Stimulated activated CD4-positive, alpha-beta T cell treated with anti-CD3 and anti-CD28 coated beads, Interleukin-4, amount 100 ng/mL, for 4 hours (primary cell): Measurements from ENCODE around the gene ZNF710.
"Not testable (repeated sequence)": the region's sequence is repeated elsewhere in the genome, so short reads cannot be mapped to it uniquely, and the experiment has no call there.

ENCODE experiments used
- DNase-seq, 2 experiments: peaks; one replicate each; pipeline ENCODE4 v3.0.0-alpha.2; 2020

The ZNF710 gene, protein sequence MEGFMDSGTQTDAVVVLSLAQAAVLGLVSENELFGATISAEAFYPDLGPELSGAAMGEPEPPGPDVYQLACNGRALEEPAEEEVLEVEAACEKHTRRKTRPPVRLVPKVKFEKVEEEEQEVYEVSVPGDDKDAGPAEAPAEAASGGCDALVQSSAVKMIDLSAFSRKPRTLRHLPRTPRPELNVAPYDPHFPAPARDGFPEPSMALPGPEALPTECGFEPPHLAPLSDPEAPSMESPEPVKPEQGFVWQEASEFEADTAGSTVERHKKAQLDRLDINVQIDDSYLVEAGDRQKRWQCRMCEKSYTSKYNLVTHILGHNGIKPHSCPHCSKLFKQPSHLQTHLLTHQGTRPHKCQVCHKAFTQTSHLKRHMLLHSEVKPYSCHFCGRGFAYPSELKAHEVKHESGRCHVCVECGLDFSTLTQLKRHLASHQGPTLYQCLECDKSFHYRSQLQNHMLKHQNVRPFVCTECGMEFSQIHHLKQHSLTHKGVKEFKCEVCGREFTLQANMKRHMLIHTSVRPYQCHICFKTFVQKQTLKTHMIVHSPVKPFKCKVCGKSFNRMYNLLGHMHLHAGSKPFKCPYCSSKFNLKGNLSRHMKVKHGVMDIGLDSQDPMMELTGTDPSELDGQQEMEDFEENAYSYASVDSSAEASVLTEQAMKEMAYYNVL

DNA sequence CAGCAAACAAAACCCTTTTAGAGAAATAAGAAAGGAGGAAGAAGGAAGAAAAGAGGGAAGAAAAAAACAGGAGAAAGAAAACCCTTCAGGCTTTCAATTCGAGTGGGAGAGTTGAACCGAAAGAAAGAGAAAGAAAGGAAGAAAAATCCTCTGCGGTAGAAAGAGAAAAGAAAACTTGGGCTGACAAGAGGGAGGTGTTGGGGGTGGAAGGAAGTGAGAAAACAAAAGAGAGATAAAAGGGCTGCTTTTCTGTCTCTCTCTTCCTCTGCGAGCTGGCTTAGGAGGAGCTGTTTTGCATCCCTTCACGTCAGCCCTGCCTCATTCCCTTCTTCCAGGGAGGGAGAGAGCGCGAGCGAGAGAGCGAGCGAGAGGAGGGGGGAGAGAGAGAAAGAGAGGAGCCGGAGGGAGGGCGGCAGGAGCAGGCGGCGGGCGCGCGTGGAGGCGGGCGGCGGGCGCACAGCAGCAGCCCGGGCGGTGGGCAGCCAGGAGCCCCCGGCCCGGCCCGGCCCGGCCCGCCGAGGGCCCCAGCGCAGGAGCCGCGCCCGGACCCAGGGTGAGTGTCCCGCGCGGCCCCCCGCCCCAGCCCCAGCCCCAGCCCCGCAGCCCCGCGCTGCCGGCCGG is at the start of gene ZNF710:
TSS of gene ZNF710 (plus strand) at position 263 of the 621 bp plus-strand sequence. CDS start 65,814 bp downstream, outside the sequence.
- peak; percentile 19 to 20 for DNase-seq

DNA sequence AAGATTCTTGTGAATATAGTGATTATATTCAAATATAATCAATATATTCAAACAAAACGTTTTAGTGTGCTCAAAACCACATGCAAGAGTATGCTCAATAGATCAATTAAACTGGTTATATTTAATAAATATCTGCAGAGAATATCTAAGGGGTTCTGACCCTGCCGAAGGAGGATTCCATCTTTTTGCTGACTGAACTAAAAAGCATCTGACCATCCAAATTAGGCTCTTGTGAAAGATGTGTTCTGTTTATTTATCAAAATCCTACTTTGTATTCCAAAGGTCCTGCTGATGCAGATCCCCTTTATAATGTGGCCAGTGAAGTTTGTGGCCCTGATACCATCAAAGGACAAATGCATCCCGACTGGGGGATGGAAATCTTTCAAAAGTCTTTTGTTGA is 46.6 kb upstream of the ZNF710 start:
- DNase-seq: no peak

DNA sequence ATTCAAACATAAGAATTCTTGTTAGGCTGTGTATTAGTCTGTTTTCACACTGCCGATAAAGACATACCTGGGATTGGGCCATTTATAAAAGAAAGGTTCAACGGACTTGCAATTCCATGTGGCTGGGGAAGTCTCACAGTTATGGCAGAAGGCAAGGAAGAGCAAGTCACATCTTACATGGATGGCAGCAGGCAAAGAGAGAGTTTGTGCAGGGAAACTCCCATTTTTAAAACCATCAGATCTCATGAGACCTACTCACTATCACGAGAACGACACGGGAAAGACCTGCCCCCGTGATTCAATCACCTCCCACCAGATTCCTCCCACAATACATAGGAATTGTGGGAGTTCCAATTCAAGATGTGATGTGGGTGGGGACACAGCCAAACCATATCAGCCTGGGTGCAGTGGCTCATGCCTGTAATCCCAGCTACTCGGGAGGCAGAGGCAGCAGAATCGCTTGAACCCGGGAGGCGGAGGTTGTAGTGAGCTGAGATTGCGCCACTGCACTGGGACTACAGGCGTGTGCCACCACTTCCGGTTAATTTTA is 45.6 kb upstream of the ZNF710 start:
- not testable (repeated sequence) for DNase-seq

DNA sequence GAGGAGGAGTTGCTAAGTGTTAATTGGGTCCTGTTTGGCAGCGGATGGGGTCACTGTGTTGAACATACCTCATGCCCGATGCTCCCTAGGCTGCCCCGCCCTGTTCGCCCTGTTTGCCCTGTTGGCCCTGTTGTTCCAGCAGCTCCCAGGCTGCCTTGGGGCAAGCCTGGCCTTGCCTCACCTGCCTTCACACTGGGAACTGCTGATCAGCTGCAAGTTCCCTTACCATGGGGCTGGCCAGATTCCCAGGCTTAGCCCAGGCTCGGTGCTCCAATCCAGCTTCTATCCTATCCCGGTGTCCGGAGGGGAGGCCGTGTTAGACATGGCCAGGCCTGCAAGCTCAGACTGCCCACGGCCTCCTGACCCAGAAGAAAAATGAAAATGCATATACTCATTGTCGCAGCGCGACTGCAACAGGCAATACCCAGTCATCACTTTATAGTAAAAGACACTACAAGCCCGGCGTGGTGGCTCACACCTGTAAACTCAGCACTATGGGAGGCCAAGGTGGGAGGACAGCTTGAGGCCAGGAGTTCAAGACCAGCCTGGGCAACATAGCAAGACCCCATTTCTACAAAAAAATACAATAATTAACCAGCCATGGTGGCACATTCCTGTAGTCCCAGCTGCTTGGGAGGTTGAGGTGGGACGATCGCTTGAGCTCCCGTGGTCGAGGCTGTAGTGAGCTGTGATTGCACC is 42.9 kb upstream of the ZNF710 start:
- DNase-seq: no peak

DNA sequence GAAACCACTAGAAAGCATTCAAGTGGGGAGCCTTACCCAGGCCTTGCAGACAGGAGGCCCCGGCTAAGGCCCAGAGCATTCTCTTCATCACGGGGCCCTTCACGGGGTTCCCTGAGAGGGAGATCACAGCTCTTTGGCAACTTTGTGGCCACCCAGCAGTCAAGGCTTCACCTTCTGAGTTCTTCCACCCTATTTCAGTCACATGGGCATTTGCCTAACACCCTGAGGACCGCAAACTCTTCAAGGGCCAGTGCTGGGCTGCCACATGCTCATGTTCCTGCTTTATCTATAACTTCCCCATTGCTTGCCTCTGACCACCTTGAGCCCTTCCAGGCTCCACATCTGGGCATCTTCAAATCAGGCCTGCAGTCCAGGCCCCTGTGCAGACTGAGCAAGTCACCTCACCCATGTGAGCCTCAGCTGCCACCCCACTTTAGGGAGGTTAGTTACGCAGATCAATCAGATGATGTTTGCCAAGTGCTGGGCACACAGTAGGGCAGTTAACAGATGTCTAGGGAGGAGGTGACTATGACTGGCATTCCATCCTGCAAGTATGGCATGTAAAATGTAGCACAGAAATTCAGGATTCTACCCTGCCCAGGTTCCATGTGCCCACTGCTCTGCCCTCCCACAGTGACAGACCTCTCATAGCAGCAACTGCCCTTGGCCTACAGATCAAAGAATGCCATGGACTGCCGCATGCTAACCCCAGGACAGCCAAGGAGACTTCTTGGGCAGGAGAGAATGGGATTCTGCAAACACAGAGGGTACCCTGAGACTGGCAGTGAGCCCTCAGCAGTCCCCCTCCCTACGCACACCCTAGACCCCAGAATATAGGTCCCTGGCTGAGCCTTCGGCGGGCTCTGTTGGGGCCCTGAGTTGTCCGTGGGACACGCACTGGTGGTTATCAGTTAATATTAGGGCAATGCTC is 37.6 kb upstream of the ZNF710 start:
- DNase-seq: no peak

DNA sequence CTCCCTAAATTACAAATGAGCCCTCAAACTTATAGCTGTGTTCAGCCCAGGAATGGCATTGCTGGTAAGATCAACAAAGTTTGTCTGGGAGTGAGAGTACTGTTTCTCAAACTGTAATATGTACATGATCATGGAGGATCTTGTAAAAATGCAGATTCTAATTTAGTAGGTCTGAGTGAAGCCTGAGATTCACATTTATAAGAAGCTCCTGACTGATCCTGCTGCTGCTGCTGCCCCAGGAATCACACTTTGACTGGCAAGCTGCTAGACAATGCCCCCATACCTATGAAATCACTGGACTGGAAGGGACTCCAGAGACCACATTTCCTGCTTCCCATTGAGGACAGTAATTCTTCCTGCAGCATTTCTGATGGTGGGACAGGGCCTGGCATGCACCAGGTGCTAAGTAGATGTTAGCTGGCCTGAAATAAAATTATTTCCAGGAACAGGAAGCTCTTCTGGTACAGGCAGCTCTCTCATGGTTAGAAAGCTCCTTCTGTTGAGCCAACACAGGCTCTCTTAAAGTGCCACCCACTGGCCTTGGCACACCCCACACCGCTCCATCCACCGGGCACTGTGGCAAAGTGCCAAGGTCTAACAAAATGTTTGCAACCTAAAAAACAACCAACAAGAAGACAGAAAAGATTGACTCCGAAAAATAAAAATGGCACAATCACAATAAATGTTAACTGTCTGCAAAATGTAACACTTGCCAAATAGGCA is 36.7 kb upstream of the ZNF710 start:
- no peak for DNase-seq

DNA sequence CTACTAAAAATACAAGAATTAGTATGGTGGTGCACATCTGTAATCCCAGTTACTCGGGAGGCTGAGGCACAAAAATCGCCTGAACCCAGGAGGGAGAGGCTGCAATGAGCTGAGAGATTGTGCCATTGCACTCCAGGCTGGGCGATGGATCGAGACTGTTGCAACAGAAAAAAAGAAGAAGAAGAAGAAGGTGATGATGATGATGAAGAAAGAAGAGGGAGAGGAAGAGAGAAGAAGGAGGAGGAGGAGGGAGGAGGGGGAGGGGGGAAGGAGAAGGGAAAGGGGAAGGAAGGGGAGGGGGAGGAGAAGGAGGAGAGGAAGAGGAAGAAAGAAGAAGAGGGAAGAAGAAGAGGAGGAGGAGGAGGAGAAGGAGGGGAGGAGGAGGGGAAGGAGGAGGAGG is 33.2 kb upstream of the ZNF710 start:
- DNase-seq: no peak

DNA sequence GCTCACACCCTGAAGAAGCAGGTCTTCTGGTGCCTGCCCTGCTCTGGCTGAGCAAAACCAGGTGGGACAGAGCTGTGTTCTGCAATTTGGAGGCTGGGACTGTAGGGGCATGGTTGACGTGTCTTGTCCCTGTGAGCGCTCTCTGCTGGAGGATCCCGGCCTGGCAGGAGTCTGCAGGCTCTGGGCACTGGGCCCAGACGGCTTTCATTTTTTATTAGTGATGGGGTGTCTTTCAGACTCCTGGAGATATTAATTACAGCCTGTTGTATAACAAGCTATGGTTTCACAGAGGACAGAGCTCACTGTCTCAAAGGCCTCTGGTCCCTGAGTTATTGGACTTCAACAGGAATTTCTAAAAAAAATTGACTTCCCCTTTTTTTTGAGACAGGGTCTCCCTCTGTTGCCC is 29.5 kb upstream of the ZNF710 start:
- peak; percentile 23 to 27 for DNase-seq

DNA sequence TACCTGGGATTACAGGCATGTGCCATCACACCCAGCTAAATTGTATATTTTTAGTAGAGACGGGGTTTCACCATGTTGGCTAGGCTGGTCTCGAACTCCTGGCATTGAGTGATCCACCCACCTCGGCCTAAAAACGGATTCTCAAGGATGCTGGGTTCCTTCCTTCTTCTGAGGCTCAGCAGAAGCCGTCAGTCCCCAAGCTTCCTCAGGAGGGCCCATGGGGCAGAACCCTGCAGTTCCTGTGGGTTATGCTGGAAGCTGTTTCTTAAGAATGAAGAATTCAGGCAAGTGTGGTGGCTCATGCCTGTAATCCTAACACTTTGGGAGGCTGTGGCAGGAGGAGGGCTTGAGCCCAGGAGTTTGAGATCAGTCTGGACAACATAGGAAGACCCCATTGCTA is 29.0 kb upstream of the ZNF710 start:
- no peak for DNase-seq

DNA sequence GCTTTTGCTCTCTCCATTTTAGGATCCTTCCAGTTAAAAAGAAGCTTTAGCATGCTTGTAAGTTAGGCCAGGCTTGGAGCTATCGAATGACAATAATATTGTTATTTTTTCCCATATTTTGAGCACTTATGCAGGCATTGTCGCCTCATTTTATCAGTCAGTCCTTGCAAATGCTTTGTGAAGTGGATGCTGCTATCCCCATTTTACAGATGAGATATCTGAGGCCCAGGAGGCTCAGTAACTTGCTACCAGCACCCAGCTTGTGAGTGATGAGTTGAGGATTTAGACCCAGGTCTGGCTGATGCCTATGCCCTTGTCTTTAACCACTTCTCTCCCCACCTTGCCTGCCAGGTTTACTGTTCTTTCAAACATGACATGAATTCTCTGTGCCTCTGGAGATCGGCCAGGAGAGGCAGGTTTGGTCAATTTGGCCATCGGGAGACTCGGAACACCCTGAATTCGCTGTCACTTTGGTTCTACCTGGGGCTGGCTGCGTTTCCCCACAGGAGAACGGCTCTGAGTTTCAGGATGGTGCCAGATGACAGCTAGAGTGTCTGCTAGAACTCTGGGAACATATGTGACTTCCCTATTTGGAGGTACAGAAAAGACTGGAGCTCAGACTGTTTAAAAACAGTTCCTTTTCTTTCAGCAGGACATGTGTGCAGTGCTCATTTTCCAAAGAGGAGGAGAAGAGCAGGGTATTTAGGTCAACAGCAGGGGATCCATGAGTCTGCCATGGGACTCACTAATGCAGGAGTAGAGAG is 25.5 kb upstream of the ZNF710 start:
- no peak for DNase-seq

DNA sequence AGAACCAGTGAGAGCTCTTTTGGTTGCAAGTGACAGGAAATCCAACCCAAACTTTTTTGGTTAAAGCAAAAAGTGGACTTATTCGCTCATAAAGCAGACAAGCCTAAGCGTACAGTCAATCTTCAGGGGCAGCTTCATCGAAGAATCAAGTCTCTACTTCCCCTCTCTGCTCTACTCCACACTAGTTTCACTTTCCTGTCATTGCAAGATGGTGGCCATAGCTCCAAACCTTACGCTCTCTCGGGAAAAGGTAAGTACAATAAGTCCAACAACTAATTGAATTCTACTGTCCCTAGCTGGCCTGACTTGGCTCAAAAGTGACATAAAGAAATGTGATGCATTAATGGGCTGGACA is 24.9 kb upstream of the ZNF710 start:
- no peak for DNase-seq

DNA sequence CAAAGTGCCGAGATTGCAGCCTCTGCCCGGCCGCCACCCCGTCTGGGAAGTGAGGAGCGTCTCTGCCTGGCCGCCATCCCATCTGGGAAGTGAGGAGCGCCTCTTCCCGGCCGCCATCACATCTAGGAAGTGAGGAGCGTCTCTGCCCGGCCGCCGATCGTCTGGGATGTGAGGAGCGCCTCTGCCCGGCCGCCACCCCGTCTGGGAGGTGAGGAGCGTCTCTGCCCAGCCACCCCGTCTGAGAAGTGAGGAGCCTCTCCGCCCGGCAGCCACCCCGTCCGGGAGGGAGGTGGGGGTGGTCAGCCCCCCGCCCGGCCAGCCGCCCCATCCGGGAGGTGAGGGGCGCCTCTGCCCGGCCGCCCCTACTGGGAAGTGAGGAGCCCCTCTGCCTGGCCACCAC is 23.3 kb upstream of the ZNF710 start:
- not testable (repeated sequence) for DNase-seq

DNA sequence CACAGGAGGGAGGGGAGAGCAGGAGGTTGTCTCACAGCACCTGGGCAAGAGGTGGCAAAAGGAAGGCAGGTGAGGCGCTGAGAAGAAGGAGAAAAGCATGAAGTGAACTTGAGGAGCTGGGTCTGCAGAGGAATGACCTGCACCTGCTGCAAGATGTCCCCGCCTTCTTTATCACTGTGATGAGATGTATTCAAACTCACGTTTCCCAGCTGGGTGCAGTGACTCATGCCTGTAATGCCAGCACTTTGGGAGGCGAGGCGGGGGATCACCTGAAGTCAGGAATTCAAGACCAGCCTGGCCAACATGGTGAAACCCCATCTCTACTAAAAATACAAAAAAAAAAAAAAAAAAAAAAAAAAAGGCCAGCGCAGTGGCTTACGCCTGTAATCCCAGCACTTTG is 22.2 kb upstream of the ZNF710 start:
- no peak for DNase-seq

DNA sequence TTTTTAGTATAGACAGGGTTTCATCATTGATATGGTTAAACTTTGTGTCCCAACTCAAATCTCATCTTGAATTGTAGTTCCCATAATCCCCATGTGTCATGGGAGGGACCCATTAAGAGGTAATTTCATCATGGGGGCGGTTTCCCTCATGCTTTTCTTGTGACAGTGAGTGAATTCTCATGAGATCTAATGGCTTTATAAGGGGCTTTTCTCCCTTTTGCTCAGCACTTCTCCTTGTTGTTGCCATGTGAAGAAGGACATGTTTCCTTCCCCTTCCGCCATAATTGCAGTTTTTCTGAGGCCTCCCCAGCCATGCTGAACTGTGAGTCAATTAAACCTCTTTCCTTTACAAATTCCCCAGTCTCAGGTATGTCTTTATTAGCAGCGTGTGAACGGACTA is 20.2 kb upstream of the ZNF710 start:
- no peak for DNase-seq

DNA sequence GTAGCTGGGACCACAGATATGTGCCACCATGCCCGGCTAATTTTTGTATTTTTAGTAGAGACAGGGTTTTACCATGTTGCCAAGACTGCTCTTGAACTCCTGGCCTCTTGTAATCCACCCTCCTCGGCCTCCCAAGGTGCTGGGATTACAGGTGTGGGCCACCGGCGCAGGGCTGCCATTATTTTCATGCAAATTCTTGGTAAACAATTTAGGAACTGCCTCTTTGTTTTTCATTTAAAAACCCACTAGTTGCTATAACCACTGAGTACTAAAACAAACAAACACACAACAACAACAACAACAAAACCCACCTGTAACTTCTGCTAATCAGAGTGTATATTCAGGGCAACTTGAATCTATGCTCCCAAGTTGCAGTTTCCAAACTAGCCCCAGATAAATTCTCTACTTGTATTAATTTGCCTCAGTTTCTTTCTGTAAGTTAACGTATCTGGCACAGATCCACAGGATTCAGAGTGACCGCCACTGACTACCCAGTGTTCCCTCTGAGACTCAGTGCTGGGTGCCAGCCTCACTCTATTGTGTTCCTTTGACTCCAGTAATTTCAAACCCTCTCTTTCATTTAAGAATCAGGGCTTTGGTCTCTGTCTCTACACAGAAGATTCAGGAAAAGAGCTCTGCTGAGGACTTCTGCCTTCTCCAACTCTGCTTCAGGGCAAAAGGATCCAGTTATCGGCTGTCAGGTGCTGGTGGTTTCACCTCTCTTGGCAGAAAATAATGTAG is 18.6 kb upstream of the ZNF710 start:
- no peak for DNase-seq

DNA sequence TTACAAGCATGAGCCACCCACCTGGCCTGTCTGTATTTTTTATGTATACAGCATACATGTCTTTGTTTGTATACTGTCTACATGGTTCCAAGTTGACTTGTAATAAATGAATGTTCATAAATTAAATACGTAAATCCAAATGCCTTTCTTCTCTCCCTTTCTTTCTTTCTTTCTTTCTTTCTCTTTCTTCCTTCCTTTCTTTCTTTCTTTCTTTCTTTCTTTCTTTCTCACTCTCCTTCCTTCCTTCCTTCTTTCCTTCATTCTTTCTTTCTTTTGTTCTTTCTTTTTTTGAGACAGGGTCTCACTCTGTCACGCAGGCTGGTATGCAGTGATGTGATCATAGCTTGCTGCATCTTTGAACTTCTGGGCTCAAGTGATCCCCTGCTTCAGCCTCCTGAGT is 17.1 kb upstream of the ZNF710 start:
- DNase-seq: no peak

DNA sequence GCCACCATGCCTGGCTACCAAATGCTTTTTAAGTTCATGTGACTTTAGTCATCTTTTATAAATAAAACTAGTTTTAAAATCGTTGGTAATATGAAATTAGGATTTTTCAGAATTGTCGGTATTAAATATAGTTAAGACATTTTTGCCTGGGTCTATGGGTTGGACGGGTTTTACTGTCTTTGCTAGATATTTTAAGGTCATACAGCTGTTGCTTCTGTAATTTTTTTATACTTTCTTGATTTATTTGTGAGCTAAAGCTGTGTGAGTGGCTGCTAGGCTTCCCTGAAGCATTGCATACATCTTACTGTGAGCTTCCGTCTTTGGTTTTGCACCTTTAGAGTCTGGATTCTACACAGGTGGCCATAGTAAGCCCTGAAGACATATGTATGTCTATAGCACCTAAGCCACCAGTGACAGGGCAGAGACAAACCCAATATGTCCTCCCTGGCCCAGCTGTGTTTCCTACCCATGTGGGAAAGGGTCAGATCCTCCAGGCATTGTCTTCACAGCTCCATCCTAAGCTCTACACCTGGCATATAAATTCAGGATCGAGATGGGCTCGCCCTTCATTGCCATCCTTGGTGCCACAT is 16.6 kb upstream of the ZNF710 start:
- DNase-seq: no peak

DNA sequence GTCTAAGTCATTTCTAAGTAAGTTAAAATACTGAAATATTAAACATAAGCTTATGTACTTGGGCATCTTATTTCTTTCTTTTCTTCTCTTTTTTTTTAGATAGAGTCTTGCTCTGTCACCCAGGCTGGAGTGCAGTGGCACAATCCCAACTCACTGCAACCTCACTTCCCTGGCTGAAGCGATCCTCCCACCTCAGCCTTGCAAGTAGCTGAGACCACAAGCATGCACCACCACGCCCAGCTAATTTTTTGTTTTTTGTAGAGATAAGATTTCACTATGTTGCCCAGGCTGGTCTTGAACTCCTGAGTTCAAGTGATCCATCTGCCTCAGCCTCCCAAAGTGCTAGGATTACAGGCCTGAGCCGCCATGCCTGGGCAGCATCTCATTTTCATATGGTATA is 16.0 kb upstream of the ZNF710 start:
- no peak for DNase-seq

DNA sequence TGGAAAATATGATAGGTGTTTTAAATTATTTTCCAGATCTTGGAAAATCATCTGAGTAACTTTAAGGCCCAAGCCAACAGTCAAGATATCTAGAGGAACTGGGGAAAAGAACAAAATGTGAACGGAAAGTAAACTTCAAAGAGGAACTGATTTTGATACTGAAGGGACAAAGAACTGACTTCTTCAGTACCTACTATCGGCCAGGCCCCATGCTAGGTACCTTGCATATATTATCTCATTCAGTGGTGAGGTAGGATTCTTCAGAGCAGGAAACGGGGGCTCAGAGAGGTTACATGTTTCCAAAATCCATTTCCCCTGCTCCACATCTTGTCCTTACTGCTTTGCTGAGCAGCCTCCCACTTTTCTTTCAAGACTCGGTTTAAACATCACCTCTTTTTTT is 9.8 kb upstream of the ZNF710 start:
- no peak for DNase-seq
